Activated CD8-positive, alpha-beta T cell treated with anti-CD3 and anti-CD28 coated beads for 36 hours (primary cell): ENCODE measurements around the gene ITGA4. TPM values are rescaled to one million over a fixed set of nuclear protein-coding genes. Genes with fewer than 3 reads are reported as not detected.
A peak's percentile ranks its signal among the peaks of the same experiment; 100 is the strongest.

ENCODE experiments used
- ATAC-seq: fragments of 200-7000 bp; cut with Tn5 transposase; one replicate; pipeline ENCODE4 v1.10.0; 2021; ENCODE audit warnings: mild to moderate bottlenecking, moderate library complexity
- CTCF ChIA-PET: fragments of 350-600 bp; sonication (Branson Sonifier 250); formaldehyde crosslinking; loops from one replicate; lab custom pipeline; 2021; ENCODE audit warnings: antibody characterized with exemption; lab: Charles Lee
- POLR2A ChIA-PET: fragments of 350-600 bp; sonication (Branson Sonifier 250); formaldehyde crosslinking; loops from one replicate; lab custom pipeline; 2021; ENCODE audit warnings: antibody characterized with exemption; lab: Charles Lee
- DNase-seq: peaks from one replicate; pipeline ENCODE4 v3.0.0-alpha.2; 2020
- H3K27ac Mint-ChIP-seq: one replicate; pipeline ENCODE4 v1.8.0; 2021; ENCODE audit warnings: mild to moderate bottlenecking, mixed read lengths
- H3K27me3 Mint-ChIP-seq: one replicate; pipeline ENCODE4 v1.8.0; 2021; ENCODE audit warnings: mixed read lengths
- H3K36me3 Mint-ChIP-seq: one replicate; pipeline ENCODE4 v1.8.0; 2021; ENCODE audit warnings: low read depth, mixed read lengths
- H3K4me1 Mint-ChIP-seq: one replicate; pipeline ENCODE4 v1.8.0; 2021; ENCODE audit warnings: low read depth, mixed read lengths
- H3K4me3 Mint-ChIP-seq: one replicate; pipeline ENCODE4 v1.8.0; 2021; ENCODE audit warnings: mild to moderate bottlenecking, moderate library complexity, mixed read lengths
- H3K9me3 Mint-ChIP-seq: one replicate; pipeline ENCODE4 v1.8.0; 2021; ENCODE audit warnings: mixed read lengths
- CTCF ChIP-seq: fragments of 200-600 bp; IDR thresholded peaks from one replicate; pipeline ENCODE4 v1.8.0; 2022; ENCODE audit warnings: antibody characterized with exemption, mild to moderate bottlenecking
- intact Hi-C: fragments of 100-400 bp; cut with micrococcal nuclease; formaldehyde crosslinking; loops from one replicate; pipeline ENCODE4 v1.10.0; 2022
- total RNA-seq, 2 experiments: library from RNA; stranded (reverse); gene quantifications; one replicate each; pipeline ENCODE4 v1.2.3, GENCODE V29; 2021

ITGA4 gene
- total RNA-seq, 2 experiments from 2014 or later, result 61.6 to 64.5 TPM

GRCh38 chr2:181570059-181570458 lies 112.9 kb downstream of the ITGA4 start:
- no peaks in the 10 kb centered on the region for H3K9me3 Mint-ChIP-seq
- H3K27me3 Mint-ChIP-seq, result peaks cover 5% of the 10 kb centered on the region
- intact Hi-C loops, result loop anchor here (5.0 kb wide), 1 partner anchor 142 kb away; no protein-coding TSS in a partner anchor
- TF ChIP-seq CTCF, result no peak
- CTCF ChIA-PET, result interaction anchor here (9.3 kb wide), 1 partner anchor 145 kb away, joined by 79 read pairs; no protein-coding TSS in a partner anchor
- DNase-seq, result no peak
- POLR2A ChIA-PET, result no interaction called here
- no peaks in the 10 kb centered on the region for H3K36me3 Mint-ChIP-seq
- no peak overlapping the region for H3K4me3 Mint-ChIP-seq
- no peaks in the 10 kb centered on the region for H3K4me1 Mint-ChIP-seq
- no peak for ATAC-seq
- no peak overlapping the region for H3K27ac Mint-ChIP-seq

- no peak overlapping the region for H3K4me3 Mint-ChIP-seq
- peak; percentile 61 for TF ChIP-seq CTCF
- peaks cover 5% of the 10 kb centered on the region for H3K27me3 Mint-ChIP-seq
- ChIA-PET POLR2A (no interaction called here), CTCF (interaction anchor here (0.9 to 9.3 kb wide), 2 partner anchors 54 to 144 kb away, joined by 3 to 79 read pairs; no protein-coding TSS in a partner anchor)
- H3K36me3 Mint-ChIP-seq, result no peaks in the 10 kb centered on the region
- H3K9me3 Mint-ChIP-seq, result no peaks in the 10 kb centered on the region
- ATAC-seq, result no peak
- no peak for DNase-seq
- no peaks in the 10 kb centered on the region for H3K4me1 Mint-ChIP-seq
- intact Hi-C loops, result loop anchor here (5.0 kb wide), 1 partner anchor 141 kb away; no protein-coding TSS in a partner anchor
- H3K27ac Mint-ChIP-seq, result no peak overlapping the region
Measured at GRCh38 chr2:181570833-181571661, 113.9 kb downstream of the ITGA4 start.

GRCh38 chr2:181573140-181573736 lies 116.1 kb downstream of the ITGA4 start:
- intact Hi-C loops, result loop anchor here (5.0 kb wide), 1 partner anchor 139 kb away; no protein-coding TSS in a partner anchor
- Mint-ChIP-seq H3K9me3 (no peaks in the 10 kb centered on the region), H3K36me3 (no peaks in the 10 kb centered on the region), H3K4me1 (no peaks in the 10 kb centered on the region), H3K27me3 (peaks cover 5% of the 10 kb centered on the region), H3K4me3 (no peak overlapping the region), H3K27ac (no peak overlapping the region)
- POLR2A ChIA-PET, result no interaction called here
- CTCF ChIA-PET, result interaction anchor here (0.8 to 9.3 kb wide), 10 partner anchors 12 to 481 kb away, joined by 3 to 79 read pairs (median 4); no protein-coding TSS in a partner anchor
- ATAC-seq (no peak), DNase-seq (no peak)
- peak; percentile 41 for TF ChIP-seq CTCF

- H3K36me3 Mint-ChIP-seq, result no peaks in the 10 kb centered on the region
- POLR2A ChIA-PET, result no interaction called here
- CTCF ChIA-PET, result interaction anchor here (1.8 to 9.3 kb wide), 3 partner anchors 11 to 140 kb away, joined by 4 to 79 read pairs (median 9); no protein-coding TSS in a partner anchor
- H3K9me3 Mint-ChIP-seq, result no peaks in the 10 kb centered on the region
- H3K27me3 Mint-ChIP-seq, result peaks cover 7% of the 10 kb centered on the region
- no peaks in the 10 kb centered on the region for H3K4me1 Mint-ChIP-seq
- H3K27ac Mint-ChIP-seq, result no peak overlapping the region
- DNase-seq (no peak), ATAC-seq (no peak)
- intact Hi-C loops, result loop anchor here (5.0 kb wide), 1 partner anchor 138 kb away; no protein-coding TSS in a partner anchor
- no peak overlapping the region for H3K4me3 Mint-ChIP-seq
- TF ChIP-seq CTCF, result no peak
Measured at GRCh38 chr2:181574321-181574720, 117.1 kb downstream of the ITGA4 start.
